Uterus (tissue), 4 donors: ENCODE results near the gene SLAMF9. TPM values are rescaled to one million over a fixed set of nuclear protein-coding genes. Genes with fewer than 3 reads are reported as not detected.

Source experiments
- DNase-seq, 2 donors: peaks; one replicate each; pipeline ENCODE4 v3.0.0-alpha.2; 2019 to 2020
- H3K27ac ChIP-seq, 2 donors: fragments of 200-600 bp; sonication (generic); 1 replicate in 1 of 2; 2 replicates in 1 of 2; pipeline ENCODE4 v1.5.1; 2016 to 2018
- H3K27me3 ChIP-seq, 2 donors: fragments of 200-600 bp; sonication (generic); one replicate each; pipeline ENCODE4 v1.5.1; 2018 to 2019; ENCODE audit warnings: control low read depth in 1 of 2
- H3K36me3 ChIP-seq, 2 donors: fragments of 200-600 bp; sonication (generic); one replicate each; pipeline ENCODE4 v1.5.1; 2019; ENCODE audit warnings: control low read depth in 1 of 2
- H3K4me1 ChIP-seq, 2 donors: fragments of 200-600 bp; sonication (generic); one replicate each; pipeline ENCODE4 v1.5.1; 2018 to 2019; ENCODE audit warnings: control low read depth in 1 of 2
- H3K4me3 ChIP-seq, 2 donors: fragments of 200-600 bp; sonication (generic); 1 replicate in 1 of 2; 2 replicates in 1 of 2; pipeline ENCODE4 v1.5.1; 2018 to 2019; ENCODE audit warnings: mild to moderate bottlenecking in 1 of 2
- H3K9me3 ChIP-seq, 2 donors: fragments of 200-600 bp; sonication (generic); one replicate each; pipeline ENCODE4 v1.5.1; 2019; ENCODE audit warnings: control low read depth in 1 of 2
- CTCF ChIP-seq, 4 experiments: fragments of 200-600 bp in 2 of 4; fragments of 450-650 bp in 2 of 4; sonication (generic) in 2 of 4; IDR thresholded peaks; one replicate each; pipeline ENCODE4 v1.5.1; 2016 to 2019; ENCODE audit warnings: antibody characterized with exemption in 4 of 4, mild to moderate bottlenecking in 2 of 4, moderate library complexity in 1 of 4
- POLR2A ChIP-seq, 2 donors: fragments of 450-650 bp; IDR thresholded peaks; one replicate each; pipeline ENCODE4 v1.6.1; 2016; ENCODE audit warnings: antibody characterized with exemption in 2 of 2, mild to moderate bottlenecking in 1 of 2, moderate library complexity in 1 of 2
- intact Hi-C: fragments of 100-400 bp; cut with DNase I; formaldehyde crosslinking; loops from one replicate; pipeline ENCODE4 v1.15.1; 2023; ENCODE audit warnings: low total_unique reads
- total RNA-seq, 4 donors: library from RNA; depleted of rRNA in 3 of 4; stranded (reverse); fragments of >200 nt in 3 of 4; gene quantifications; one replicate each; pipeline versions ENCODE4 v1.1.0 to v1.2.4, GENCODE V29; 2014 to 2023
- donor health status: DM: yes; HTN: yes; CAD: no.

The SLAMF9 gene
- total RNA-seq, 4 donors from 2014 or later, result not detected

- intact Hi-C loops, result no loop called here
- Histone ChIP-seq H3K4me1 (no peaks in the 10 kb centered on the region), H3K36me3 (no peaks in the 10 kb centered on the region), H3K27me3 (no peaks in the 10 kb centered on the region), H3K9me3 (no peaks in the 10 kb centered on the region), H3K27ac (no peak overlapping the region), H3K4me3 (no peak overlapping the region)
- no peak for DNase-seq
- no peak for TF ChIP-seq POLR2A (IDR thresholded peaks at IDR 0.05)
- no peak for TF ChIP-seq CTCF (IDR thresholded peaks at IDR 0.05)
Observed at GRCh38 chr1:159962176-159962575, 8.1 kb upstream of the SLAMF9 start.

GRCh38 chr1:159961636-159962035, 7.6 kb upstream of the SLAMF9 start:
- H3K36me3 ChIP-seq, result no peaks in the 10 kb centered on the region
- no peaks in the 10 kb centered on the region for H3K27me3 ChIP-seq
- intact Hi-C loops, result no loop called here
- H3K9me3 ChIP-seq, result no peaks in the 10 kb centered on the region
- TF ChIP-seq CTCF (IDR thresholded peaks at IDR 0.05) (no peak), POLR2A (IDR thresholded peaks at IDR 0.05) (no peak)
- no peaks in the 10 kb centered on the region for H3K4me1 ChIP-seq
- H3K27ac ChIP-seq, result no peak overlapping the region
- no peak overlapping the region for H3K4me3 ChIP-seq
- DNase-seq, result no peak

- TF ChIP-seq CTCF (IDR thresholded peaks at IDR 0.05) (no peak), POLR2A (IDR thresholded peaks at IDR 0.05) (no peak)
- Histone ChIP-seq H3K36me3 (no peaks in the 10 kb centered on the region), H3K27me3 (no peaks in the 10 kb centered on the region), H3K9me3 (no peaks in the 10 kb centered on the region), H3K4me1 (no peaks in the 10 kb centered on the region), H3K4me3 (no peak overlapping the region), H3K27ac (peak overlapping the region in 1 of 2 donors; percentile 24)
- peak in 1 of 2 donors; percentile 45 for DNase-seq
- intact Hi-C loops, result no loop called here
Observed at GRCh38 chr1:159960721-159961381, 6.8 kb upstream of the SLAMF9 start.

- Histone ChIP-seq H3K36me3 (no peaks in the 10 kb centered on the region), H3K27me3 (no peaks in the 10 kb centered on the region), H3K4me3 (no peak overlapping the region), H3K4me1 (no peaks in the 10 kb centered on the region), H3K27ac (no peak overlapping the region), H3K9me3 (no peaks in the 10 kb centered on the region)
- no peak for DNase-seq
- intact Hi-C loops, result no loop called here
- TF ChIP-seq POLR2A (IDR thresholded peaks at IDR 0.05) (no peak), CTCF (IDR thresholded peaks at IDR 0.05) (no peak)
Observed at GRCh38 chr1:159959451-159959850, 5.4 kb upstream of the SLAMF9 start.

- Histone ChIP-seq H3K4me3 (no peak overlapping the region), H3K27me3 (no peaks in the 10 kb centered on the region), H3K36me3 (no peaks in the 10 kb centered on the region), H3K9me3 (no peaks in the 10 kb centered on the region), H3K4me1 (no peaks in the 10 kb centered on the region), H3K27ac (no peak overlapping the region)
- DNase-seq, result no peak
- TF ChIP-seq POLR2A (IDR thresholded peaks at IDR 0.05) (no peak), CTCF (IDR thresholded peaks at IDR 0.05) (no peak)
- intact Hi-C loops, result no loop called here
Observed at GRCh38 chr1:159958719-159959380, 4.8 kb upstream of the SLAMF9 start.
